Astrocyte (in vitro differentiated cells and primary cell): ENCODE measurements around the gene FADS2.

Experiments used
- EZH2 ChIP-seq: IDR thresholded peaks from 2 replicates; pipeline ENCODE4 v1.6.1; 2012; ENCODE audit warnings: mild to moderate bottlenecking, low read length, inconsistent platforms; ENCODE audit not compliant: insufficient read depth
- TF ChIP-seq, protein P1 (sequence below): IDR thresholded peaks from 2 replicates; pipeline ENCODE4 v1.5.1; 2011; ENCODE audit warnings: low read depth, mild to moderate bottlenecking, inconsistent platforms, low read length, moderate library complexity; ENCODE audit not compliant: insufficient read depth

DNA sequence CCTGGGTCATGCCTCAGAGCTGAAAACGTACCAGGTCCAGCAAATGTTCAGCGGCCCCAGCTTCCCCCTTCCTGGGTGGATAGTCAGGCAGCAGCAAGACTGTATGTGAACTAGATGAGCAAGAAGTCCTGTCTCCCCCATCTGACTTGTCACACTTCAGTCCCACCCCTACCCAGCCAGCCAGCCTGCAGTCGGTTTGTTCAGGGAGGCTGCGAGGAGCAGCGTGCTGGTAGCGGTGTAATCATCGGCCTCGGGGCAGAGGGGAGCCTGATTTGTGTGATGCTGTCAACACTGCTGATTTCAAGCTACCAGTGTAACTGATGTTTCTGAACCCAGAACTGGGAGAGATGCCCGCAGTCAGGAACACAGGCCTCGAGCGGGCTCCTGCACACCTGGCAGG lies 45.3 kb upstream of the FADS2 start:
- TF ChIP-seq, protein P1, sequence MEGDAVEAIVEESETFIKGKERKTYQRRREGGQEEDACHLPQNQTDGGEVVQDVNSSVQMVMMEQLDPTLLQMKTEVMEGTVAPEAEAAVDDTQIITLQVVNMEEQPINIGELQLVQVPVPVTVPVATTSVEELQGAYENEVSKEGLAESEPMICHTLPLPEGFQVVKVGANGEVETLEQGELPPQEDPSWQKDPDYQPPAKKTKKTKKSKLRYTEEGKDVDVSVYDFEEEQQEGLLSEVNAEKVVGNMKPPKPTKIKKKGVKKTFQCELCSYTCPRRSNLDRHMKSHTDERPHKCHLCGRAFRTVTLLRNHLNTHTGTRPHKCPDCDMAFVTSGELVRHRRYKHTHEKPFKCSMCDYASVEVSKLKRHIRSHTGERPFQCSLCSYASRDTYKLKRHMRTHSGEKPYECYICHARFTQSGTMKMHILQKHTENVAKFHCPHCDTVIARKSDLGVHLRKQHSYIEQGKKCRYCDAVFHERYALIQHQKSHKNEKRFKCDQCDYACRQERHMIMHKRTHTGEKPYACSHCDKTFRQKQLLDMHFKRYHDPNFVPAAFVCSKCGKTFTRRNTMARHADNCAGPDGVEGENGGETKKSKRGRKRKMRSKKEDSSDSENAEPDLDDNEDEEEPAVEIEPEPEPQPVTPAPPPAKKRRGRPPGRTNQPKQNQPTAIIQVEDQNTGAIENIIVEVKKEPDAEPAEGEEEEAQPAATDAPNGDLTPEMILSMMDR, result no peak
- TF ChIP-seq EZH2, result no peak
